Measurements from ENCODE around the gene RMI2. TPM values are rescaled to one million over a fixed set of nuclear protein-coding genes. Genes with fewer than 3 reads are reported as not detected.

RMI2 gene
- total RNA-seq, 1 experiment from 2014 or later = 11.1 TPM

DNA sequence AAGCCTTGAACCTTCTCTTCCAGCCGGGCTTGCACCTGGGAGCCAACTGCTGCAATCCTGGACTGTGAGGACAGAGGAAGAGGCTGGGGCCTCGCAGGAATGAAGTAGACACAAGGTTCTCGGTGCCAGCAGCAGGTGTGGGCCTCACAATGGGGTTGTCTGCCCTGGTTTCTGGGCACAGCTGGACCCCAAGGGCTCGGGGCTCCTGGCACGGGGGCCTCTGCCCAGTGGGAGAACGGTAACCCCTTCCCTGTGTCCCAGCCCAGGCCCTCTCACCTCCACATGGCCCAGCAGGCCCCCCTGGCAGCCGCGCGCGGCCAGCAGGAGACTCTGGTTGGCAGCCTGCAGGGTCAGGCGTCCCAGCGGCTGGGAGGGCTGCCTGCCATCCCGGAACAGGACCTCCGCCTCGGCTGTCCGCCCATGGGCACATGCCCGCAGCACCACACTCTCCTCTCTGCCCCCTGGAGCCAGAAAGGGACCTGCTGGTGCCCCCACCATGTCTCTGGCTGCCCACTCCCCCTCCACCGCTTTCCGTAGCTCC lies 46.9 kb downstream of the RMI2 start:
- ATAC-seq (no peak), DNase-seq (ENCODE audit: low read depth, low spot score) (no peak)
- POLR2A ChIA-PET = interaction anchor here (0.7 kb wide), 1 partner anchor 48 kb away, joined by 4 read pairs; no protein-coding TSS in a partner anchor
- in situ Hi-C loops (cut with HindIII; ENCODE audit: low pct_unique_long_range_greater_than_20kb, low sequenced_read_pairs) = no loop called here
- Histone ChIP-seq H3K9me3 (ENCODE audit: control insufficient read depth, insufficient read depth, low read depth, low read length) (no peaks in the 10 kb centered on the region), H3K4me1 (ENCODE audit: control insufficient read depth, insufficient read depth, low read length) (no peaks in the 10 kb centered on the region), H3K27me3 (ENCODE audit: control insufficient read depth, insufficient read depth, low read length) (no peaks in the 10 kb centered on the region), H3K27ac (ENCODE audit: low read length) (no peak overlapping the region), H3K4me3 (ENCODE audit: low read depth in 2 of 2, low read length in 2 of 2) (no peak overlapping the region), H3K36me3 (ENCODE audit: control insufficient read depth, insufficient read depth, low read length) (no peaks in the 10 kb centered on the region)
- TF ChIP-seq, protein P1, sequence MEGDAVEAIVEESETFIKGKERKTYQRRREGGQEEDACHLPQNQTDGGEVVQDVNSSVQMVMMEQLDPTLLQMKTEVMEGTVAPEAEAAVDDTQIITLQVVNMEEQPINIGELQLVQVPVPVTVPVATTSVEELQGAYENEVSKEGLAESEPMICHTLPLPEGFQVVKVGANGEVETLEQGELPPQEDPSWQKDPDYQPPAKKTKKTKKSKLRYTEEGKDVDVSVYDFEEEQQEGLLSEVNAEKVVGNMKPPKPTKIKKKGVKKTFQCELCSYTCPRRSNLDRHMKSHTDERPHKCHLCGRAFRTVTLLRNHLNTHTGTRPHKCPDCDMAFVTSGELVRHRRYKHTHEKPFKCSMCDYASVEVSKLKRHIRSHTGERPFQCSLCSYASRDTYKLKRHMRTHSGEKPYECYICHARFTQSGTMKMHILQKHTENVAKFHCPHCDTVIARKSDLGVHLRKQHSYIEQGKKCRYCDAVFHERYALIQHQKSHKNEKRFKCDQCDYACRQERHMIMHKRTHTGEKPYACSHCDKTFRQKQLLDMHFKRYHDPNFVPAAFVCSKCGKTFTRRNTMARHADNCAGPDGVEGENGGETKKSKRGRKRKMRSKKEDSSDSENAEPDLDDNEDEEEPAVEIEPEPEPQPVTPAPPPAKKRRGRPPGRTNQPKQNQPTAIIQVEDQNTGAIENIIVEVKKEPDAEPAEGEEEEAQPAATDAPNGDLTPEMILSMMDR (IDR thresholded peaks at IDR 0.05) = no peak
- TF ChIP-seq TCF7L2 (IDR thresholded peaks at IDR 0.05; ENCODE audit: low read depth, low read length) = no peak
- intact Hi-C loops (cut with micrococcal nuclease; ENCODE audit: unreplicated experiment) = no loop called here
- CTCF ChIA-PET = no interaction called here
- no TSS peak for BruUV-seq (replicated peaks)

DNA sequence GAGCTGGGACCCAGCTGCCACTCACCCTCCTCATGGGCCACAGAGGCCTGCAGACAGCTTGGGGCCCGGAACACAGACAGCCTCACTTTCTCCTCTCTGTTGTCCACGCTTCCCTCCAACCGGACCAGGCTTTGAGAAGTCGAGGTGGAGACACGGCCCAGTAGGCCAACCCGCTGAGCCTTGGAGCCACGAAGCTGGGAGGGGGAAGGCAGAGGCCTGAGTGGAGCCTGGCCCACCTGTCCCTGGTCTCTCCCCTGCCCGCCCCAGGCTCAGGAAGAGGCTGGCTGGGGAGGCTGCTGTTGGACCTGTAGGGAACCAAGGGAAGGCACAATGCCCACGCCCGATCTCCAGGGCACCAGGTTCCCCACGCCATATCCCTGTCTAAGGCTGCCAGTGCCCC lies 48.1 kb downstream of the RMI2 start:
- no peak for ATAC-seq
- Histone ChIP-seq H3K4me3 (ENCODE audit: low read depth in 2 of 2, low read length in 2 of 2) (no peak overlapping the region), H3K27me3 (ENCODE audit: control insufficient read depth, insufficient read depth, low read length) (no peaks in the 10 kb centered on the region), H3K9me3 (ENCODE audit: control insufficient read depth, insufficient read depth, low read depth, low read length) (no peaks in the 10 kb centered on the region), H3K36me3 (ENCODE audit: control insufficient read depth, insufficient read depth, low read length) (no peaks in the 10 kb centered on the region), H3K27ac (ENCODE audit: low read length) (no peak overlapping the region), H3K4me1 (ENCODE audit: control insufficient read depth, insufficient read depth, low read length) (no peaks in the 10 kb centered on the region)
- intact Hi-C loops (cut with micrococcal nuclease; ENCODE audit: unreplicated experiment) = no loop called here
- POLR2A ChIA-PET = no interaction called here
- no peak for DNase-seq (ENCODE audit: low read depth, low spot score)
- in situ Hi-C loops (cut with HindIII; ENCODE audit: low pct_unique_long_range_greater_than_20kb, low sequenced_read_pairs) = no loop called here
- TF ChIP-seq POLR2AphosphoS5 (IDR thresholded peaks at IDR 0.05; ENCODE audit: low read depth, low read length) (no peak), TCF7L2 (IDR thresholded peaks at IDR 0.05; ENCODE audit: low read depth, low read length) (no peak), SIN3A (IDR thresholded peaks at IDR 0.05; ENCODE audit: borderline replicate concordance, insufficient read depth, low read depth, low read length) (no peak)
- TF ChIP-seq, protein P2, sequence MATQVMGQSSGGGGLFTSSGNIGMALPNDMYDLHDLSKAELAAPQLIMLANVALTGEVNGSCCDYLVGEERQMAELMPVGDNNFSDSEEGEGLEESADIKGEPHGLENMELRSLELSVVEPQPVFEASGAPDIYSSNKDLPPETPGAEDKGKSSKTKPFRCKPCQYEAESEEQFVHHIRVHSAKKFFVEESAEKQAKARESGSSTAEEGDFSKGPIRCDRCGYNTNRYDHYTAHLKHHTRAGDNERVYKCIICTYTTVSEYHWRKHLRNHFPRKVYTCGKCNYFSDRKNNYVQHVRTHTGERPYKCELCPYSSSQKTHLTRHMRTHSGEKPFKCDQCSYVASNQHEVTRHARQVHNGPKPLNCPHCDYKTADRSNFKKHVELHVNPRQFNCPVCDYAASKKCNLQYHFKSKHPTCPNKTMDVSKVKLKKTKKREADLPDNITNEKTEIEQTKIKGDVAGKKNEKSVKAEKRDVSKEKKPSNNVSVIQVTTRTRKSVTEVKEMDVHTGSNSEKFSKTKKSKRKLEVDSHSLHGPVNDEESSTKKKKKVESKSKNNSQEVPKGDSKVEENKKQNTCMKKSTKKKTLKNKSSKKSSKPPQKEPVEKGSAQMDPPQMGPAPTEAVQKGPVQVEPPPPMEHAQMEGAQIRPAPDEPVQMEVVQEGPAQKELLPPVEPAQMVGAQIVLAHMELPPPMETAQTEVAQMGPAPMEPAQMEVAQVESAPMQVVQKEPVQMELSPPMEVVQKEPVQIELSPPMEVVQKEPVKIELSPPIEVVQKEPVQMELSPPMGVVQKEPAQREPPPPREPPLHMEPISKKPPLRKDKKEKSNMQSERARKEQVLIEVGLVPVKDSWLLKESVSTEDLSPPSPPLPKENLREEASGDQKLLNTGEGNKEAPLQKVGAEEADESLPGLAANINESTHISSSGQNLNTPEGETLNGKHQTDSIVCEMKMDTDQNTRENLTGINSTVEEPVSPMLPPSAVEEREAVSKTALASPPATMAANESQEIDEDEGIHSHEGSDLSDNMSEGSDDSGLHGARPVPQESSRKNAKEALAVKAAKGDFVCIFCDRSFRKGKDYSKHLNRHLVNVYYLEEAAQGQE (IDR thresholded peaks at IDR 0.05; ENCODE audit: insufficient read depth in 1 of 2, low read depth in 2 of 2, low read length in 1 of 2) = no peak
- TF ChIP-seq, protein P1 (IDR thresholded peaks at IDR 0.05) = no peak
- BruUV-seq (replicated peaks) = no TSS peak
- CTCF ChIA-PET = no interaction called here
